HFFc6 (cell line): Measurements from ENCODE around the gene HEATR5B. TPM values are rescaled to one million over a fixed set of nuclear protein-coding genes. Genes with fewer than 3 reads are reported as not detected.
A peak's percentile ranks its signal among the peaks of the same experiment; 100 is the strongest.

Experiments used
- DNase-seq: peaks from one replicate; pipeline ENCODE4 v3.0.0-alpha.2; 2018
- H3K27ac Mint-ChIP-seq: 2 replicates; pipeline ENCODE4 v1.8.0; 2020; ENCODE audit warnings: mild to moderate bottlenecking, mixed read lengths
- H3K27me3 Mint-ChIP-seq: 2 replicates; pipeline ENCODE4 v1.8.0; 2021; ENCODE audit warnings: mild to moderate bottlenecking, moderate library complexity, mixed read lengths; ENCODE audit not compliant: insufficient read depth
- H3K36me3 Mint-ChIP-seq: 2 replicates; pipeline ENCODE4 v1.8.0; 2021; ENCODE audit warnings: low read depth, mixed read lengths
- H3K4me1 Mint-ChIP-seq: 2 replicates; pipeline ENCODE4 v1.8.0; 2020; ENCODE audit warnings: low read depth, mixed read lengths
- H3K4me3 Mint-ChIP-seq: 2 replicates; pipeline ENCODE4 v1.8.0; 2020; ENCODE audit warnings: mild to moderate bottlenecking, moderate library complexity, mixed read lengths
- H3K9me3 Mint-ChIP-seq: 2 replicates; pipeline ENCODE4 v1.8.0; 2020; ENCODE audit warnings: mild to moderate bottlenecking, mixed read lengths
- total RNA-seq, 6 experiments: library from RNA; stranded (reverse); fragmentation: NEBNext Ultra II Directional; extraction: Animal tissue kit (Norgen Biotek cat#: 25700); gene quantifications; 2 replicates in 1 of 6; 3 replicates in 5 of 6; pipeline ENCODE4 v1.2.3, GENCODE V29; 2021
- TF ChIP-seq, protein P1 (sequence below): fragments of 200-600 bp; sonication (generic); IDR thresholded peaks from 2 replicates; pipeline ENCODE4 v1.5.0; 2021; ENCODE audit warnings: antibody characterized with exemption, mild to moderate bottlenecking

The HEATR5B gene
- total RNA-seq, 6 experiments from 2014 or later = 9.9 to 12.5 (median 12.1) TPM

DNA sequence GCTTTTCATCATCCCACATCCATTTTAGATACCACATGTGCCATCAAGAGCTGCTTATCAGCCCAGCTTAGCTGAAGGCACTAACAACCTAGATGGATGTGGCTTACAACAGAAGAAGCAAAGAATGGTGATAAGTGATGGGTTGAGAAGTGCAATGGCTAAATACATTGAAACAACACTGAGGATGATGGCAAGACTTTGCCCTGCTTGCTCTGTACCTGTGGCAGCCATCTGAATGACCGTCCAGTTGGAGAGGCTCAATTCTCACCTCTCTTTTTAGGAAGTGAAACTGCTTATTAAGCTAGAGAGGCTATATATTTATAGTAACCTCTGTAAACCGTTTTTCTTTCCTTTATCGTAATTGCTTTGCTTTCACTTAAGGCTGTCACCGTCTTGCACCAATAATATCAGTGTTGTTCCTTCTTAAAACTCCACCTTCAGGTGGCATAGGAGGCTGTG is 5.9 kb upstream of the HEATR5B start:
- no peak for DNase-seq
- Mint-ChIP-seq H3K4me1 (no peaks in the 10 kb centered on the region), H3K4me3 (no peak overlapping the region), H3K27me3 (no peaks in the 10 kb centered on the region), H3K36me3 (peaks cover 16% of the 10 kb centered on the region; the same call in 1 of the 2 replicates), H3K9me3 (no peaks in the 10 kb centered on the region), H3K27ac (no peak overlapping the region)
- TF ChIP-seq, protein P1, sequence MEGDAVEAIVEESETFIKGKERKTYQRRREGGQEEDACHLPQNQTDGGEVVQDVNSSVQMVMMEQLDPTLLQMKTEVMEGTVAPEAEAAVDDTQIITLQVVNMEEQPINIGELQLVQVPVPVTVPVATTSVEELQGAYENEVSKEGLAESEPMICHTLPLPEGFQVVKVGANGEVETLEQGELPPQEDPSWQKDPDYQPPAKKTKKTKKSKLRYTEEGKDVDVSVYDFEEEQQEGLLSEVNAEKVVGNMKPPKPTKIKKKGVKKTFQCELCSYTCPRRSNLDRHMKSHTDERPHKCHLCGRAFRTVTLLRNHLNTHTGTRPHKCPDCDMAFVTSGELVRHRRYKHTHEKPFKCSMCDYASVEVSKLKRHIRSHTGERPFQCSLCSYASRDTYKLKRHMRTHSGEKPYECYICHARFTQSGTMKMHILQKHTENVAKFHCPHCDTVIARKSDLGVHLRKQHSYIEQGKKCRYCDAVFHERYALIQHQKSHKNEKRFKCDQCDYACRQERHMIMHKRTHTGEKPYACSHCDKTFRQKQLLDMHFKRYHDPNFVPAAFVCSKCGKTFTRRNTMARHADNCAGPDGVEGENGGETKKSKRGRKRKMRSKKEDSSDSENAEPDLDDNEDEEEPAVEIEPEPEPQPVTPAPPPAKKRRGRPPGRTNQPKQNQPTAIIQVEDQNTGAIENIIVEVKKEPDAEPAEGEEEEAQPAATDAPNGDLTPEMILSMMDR = no peak

DNA sequence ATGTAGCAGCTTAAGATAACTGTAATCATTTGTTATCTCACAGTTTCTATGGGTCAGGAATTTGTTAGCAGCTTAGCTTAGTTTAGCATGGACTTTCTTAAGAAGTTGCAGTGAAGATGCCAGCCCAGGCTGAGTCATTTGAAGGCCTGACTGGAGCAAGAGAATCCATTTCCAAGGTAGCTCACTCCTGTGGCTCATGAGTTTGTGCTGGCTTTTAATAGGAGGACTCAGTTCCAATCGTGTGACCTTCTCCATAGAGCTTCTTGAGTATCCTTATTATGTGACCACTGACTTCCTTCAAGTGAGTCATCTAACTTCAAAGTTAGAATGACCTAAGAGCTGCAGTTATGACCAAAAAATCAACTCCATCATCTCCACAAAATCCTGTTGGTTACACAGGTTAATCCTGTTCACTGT is 1.6 kb upstream of the HEATR5B start:
- H3K9me3 Mint-ChIP-seq = no peaks in the 10 kb centered on the region
- peaks cover 18% of the 10 kb centered on the region for H3K36me3 Mint-ChIP-seq
- no peaks in the 10 kb centered on the region for H3K27me3 Mint-ChIP-seq
- TF ChIP-seq, protein P1 = no peak
- peaks cover 2% of the 10 kb centered on the region for H3K4me1 Mint-ChIP-seq
- DNase-seq = peak; percentile 94
- no peak overlapping the region for H3K4me3 Mint-ChIP-seq
- H3K27ac Mint-ChIP-seq = no peak overlapping the region

DNA sequence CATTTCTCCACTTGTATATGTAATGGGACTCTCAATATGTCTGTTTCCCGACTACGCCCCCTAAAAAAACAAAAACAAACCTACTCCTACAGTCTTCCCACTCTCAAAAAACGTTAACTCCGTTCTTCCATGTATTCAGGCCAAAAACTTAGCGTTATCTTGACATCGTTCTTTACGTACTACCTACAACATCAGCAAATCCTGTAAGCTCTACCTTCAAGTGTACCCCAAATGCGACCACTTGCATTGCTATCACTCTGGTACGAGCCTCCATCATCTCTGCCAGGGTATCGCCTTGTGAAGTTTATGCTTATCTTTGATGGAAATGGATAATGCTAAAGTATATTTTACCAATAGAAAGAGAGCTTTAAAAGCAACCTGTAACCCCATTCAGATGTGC is 625 bp upstream of the HEATR5B start:
- no peaks in the 10 kb centered on the region; the same call in none of the 2 replicates for H3K27me3 Mint-ChIP-seq
- H3K36me3 Mint-ChIP-seq = peaks cover 24% of the 10 kb centered on the region
- TF ChIP-seq, protein P1 = no peak
- no peak overlapping the region for H3K4me3 Mint-ChIP-seq
- H3K9me3 Mint-ChIP-seq = no peaks in the 10 kb centered on the region
- DNase-seq = no peak
- peaks cover 11% of the 10 kb centered on the region for H3K4me1 Mint-ChIP-seq
- H3K27ac Mint-ChIP-seq = no peak overlapping the region

DNA sequence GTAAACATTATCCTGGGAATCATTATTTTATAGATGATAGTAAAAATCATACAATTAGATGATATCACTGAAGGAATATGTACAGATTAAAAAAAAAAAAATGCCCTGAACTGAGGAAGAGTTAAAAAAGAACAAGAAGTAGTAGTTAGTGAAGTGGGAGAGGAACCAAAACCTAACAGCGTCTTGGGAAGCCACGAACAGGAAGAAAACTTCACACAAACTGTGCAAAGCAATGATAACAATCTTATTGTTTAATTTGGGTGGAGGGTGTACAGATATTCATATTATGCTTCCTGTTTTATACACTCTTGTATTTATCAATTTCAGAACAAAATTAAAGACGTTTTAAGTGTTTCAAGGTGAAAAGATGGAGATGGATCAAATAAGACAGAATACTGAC is 3.5 kb downstream of the HEATR5B start:
- Mint-ChIP-seq H3K4me3 (no peak overlapping the region), H3K27ac (peak overlapping the region; percentile 62), H3K4me1 (peaks cover 13% of the 10 kb centered on the region), H3K36me3 (peaks cover 23% of the 10 kb centered on the region), H3K27me3 (no peaks in the 10 kb centered on the region; the same call in none of the 2 replicates), H3K9me3 (no peaks in the 10 kb centered on the region)
- DNase-seq = no peak
- TF ChIP-seq, protein P1 = no peak

DNA sequence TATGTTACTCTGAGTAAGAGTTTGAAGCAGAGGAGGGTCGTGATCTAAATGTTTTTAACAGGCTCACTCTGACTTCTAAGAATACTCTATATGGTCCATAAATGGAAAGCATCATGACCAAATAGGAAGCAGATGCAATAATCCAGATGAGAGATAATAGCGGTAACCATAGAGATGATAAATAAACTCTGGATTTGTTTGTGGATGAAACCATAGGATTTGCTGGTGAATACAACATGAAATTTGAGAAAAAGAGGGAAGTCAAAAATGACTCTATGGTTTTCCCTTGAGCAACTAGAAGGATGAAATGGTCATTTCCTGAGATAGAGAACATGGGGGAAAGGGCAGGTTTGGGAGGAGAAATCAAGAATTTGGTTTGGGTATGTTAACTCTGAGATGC is 3.9 kb downstream of the HEATR5B start:
- Mint-ChIP-seq H3K27ac (peak overlapping the region; percentile 62), H3K27me3 (no peaks in the 10 kb centered on the region; the same call in none of the 2 replicates)

More for the DNA sequence above, 3.9 kb downstream of the HEATR5B start:
- Mint-ChIP-seq H3K4me1 (peaks cover 13% of the 10 kb centered on the region), H3K4me3 (no peak overlapping the region), H3K36me3 (peaks cover 23% of the 10 kb centered on the region), H3K9me3 (no peaks in the 10 kb centered on the region)
- DNase-seq = peak; percentile 19
- TF ChIP-seq, protein P1 = no peak
